ENCODE measurements around the gene STUB1.

STUB1 gene

GRCh38 chr16:662095-662494, 18.1 kb upstream of the STUB1 start:
- Histone ChIP-seq H3K27ac (replicated peaks) (no peak overlapping the region), H3K27me3 (ENCODE audit: insufficient read depth, poor library complexity, severe bottlenecking) (no peaks in the 10 kb centered on the region), H3K4me3 (replicated peaks; ENCODE audit: insufficient read depth, low read length) (no peak overlapping the region)
- TF ChIP-seq POLR2AphosphoS5 (IDR thresholded peaks at IDR 0.05; ENCODE audit: low read depth) (no peak), CTCF (IDR thresholded peaks at IDR 0.05; ENCODE audit: insufficient read depth, low read length) (no peak)
- TF ChIP-seq, protein P1, sequence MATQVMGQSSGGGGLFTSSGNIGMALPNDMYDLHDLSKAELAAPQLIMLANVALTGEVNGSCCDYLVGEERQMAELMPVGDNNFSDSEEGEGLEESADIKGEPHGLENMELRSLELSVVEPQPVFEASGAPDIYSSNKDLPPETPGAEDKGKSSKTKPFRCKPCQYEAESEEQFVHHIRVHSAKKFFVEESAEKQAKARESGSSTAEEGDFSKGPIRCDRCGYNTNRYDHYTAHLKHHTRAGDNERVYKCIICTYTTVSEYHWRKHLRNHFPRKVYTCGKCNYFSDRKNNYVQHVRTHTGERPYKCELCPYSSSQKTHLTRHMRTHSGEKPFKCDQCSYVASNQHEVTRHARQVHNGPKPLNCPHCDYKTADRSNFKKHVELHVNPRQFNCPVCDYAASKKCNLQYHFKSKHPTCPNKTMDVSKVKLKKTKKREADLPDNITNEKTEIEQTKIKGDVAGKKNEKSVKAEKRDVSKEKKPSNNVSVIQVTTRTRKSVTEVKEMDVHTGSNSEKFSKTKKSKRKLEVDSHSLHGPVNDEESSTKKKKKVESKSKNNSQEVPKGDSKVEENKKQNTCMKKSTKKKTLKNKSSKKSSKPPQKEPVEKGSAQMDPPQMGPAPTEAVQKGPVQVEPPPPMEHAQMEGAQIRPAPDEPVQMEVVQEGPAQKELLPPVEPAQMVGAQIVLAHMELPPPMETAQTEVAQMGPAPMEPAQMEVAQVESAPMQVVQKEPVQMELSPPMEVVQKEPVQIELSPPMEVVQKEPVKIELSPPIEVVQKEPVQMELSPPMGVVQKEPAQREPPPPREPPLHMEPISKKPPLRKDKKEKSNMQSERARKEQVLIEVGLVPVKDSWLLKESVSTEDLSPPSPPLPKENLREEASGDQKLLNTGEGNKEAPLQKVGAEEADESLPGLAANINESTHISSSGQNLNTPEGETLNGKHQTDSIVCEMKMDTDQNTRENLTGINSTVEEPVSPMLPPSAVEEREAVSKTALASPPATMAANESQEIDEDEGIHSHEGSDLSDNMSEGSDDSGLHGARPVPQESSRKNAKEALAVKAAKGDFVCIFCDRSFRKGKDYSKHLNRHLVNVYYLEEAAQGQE (IDR thresholded peaks at IDR 0.05; ENCODE audit: insufficient replicate concordance, low read depth) = no peak
- no peak for DNase-seq (ENCODE audit: low read depth in 1 of 2, low spot score in 1 of 2)

DNA sequence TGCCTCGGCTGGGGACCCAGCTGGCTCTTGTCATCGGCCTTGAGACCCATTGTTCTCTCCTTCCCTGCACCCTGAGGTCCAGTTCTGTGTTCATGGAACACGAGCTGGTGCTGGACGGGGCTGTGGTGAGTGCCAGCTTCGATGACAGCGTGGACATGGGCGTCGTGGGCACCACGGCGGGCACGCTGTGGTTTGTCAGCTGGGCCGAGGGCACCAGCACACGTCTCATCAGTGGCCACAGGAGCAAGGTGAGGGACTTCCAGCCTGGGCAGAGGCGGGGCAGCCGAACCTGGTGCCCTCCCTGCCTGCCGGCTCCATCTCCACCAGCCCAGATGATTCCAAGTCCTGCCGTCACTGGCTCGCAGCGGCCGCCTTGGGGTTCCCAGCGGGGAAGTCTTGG, 17.6 kb upstream of the STUB1 start:
- Histone ChIP-seq H3K27me3 (ENCODE audit: insufficient read depth, poor library complexity, severe bottlenecking) (no peaks in the 10 kb centered on the region), H3K4me3 (replicated peaks; ENCODE audit: insufficient read depth, low read length) (no peak overlapping the region), H3K27ac (replicated peaks) (no peak overlapping the region)
- DNase-seq (ENCODE audit: low read depth in 1 of 2, low spot score in 1 of 2) = no peak
- no peak for TF ChIP-seq CTCF (IDR thresholded peaks at IDR 0.05; ENCODE audit: insufficient read depth, low read length)
- TF ChIP-seq, protein P1 (IDR thresholded peaks at IDR 0.05; ENCODE audit: insufficient replicate concordance, low read depth) = no peak
- no peak for TF ChIP-seq GABPA (IDR thresholded peaks at IDR 0.05; ENCODE audit: low read depth)
- no peak for TF ChIP-seq SPI1 (IDR thresholded peaks at IDR 0.05; ENCODE audit: borderline replicate concordance, low read depth)
- TF ChIP-seq POLR2AphosphoS5 (IDR thresholded peaks at IDR 0.05; ENCODE audit: low read depth) = no peak

DNA sequence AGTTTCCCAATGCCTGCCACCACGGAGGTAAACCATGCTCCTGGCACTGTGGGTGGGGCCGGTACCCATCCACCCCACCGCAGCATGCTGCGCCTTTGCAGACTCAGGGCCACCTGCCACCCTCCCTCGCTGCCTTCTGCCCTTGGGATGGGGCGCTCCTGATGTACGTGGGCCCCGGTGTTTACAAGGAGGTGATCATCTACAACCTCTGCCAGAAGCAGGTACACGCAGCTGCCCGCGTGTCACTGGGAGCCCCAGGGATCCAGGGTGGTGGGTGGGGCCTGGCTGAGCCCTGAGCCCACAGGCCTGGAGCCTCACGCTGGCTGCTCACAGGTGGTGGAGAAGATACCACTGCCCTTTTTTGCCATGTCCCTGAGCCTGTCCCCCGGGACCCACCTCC, 13.6 kb upstream of the STUB1 start:
- no peak for DNase-seq (ENCODE audit: low read depth in 1 of 2, low spot score in 1 of 2)
- Histone ChIP-seq H3K27ac (replicated peaks) (no peak overlapping the region), H3K4me3 (replicated peaks; ENCODE audit: insufficient read depth, low read length) (no peak overlapping the region), H3K27me3 (ENCODE audit: insufficient read depth, poor library complexity, severe bottlenecking) (no peaks in the 10 kb centered on the region)
- TF ChIP-seq, protein P1 (IDR thresholded peaks at IDR 0.05; ENCODE audit: insufficient replicate concordance, low read depth) = no peak
- no peak for TF ChIP-seq GABPA (IDR thresholded peaks at IDR 0.05; ENCODE audit: low read depth)
- TF ChIP-seq SPI1 (IDR thresholded peaks at IDR 0.05; ENCODE audit: borderline replicate concordance, low read depth) = no peak
- TF ChIP-seq CTCF (IDR thresholded peaks at IDR 0.05; ENCODE audit: insufficient read depth, low read length) = no peak
- TF ChIP-seq POLR2AphosphoS5 (IDR thresholded peaks at IDR 0.05; ENCODE audit: low read depth) = no peak
